PC-9 (cell line): ENCODE measurements around the gene SEMA5A. TPM values are rescaled to one million over a fixed set of nuclear protein-coding genes. Genes with fewer than 3 reads are reported as not detected.

Experiments
- BruUV-seq: library from RNA; stranded (reverse); fragments of 400-500 nt; replicated peaks from 2 replicates; lab custom pipeline; 2021; lab: Mats Ljungman, UMichigan
- CTCF ChIA-PET: fragments of 300-600 bp; sonication (Branson Sonifier 250); formaldehyde crosslinking; loops from one replicate; lab custom pipeline; 2022; ENCODE audit warnings: antibody characterized with exemption; lab: Charles Lee
- POLR2A ChIA-PET: fragments of 300-600 bp; sonication (Branson Sonifier 250); formaldehyde crosslinking; loops from one replicate; lab custom pipeline; 2022; ENCODE audit warnings: antibody characterized with exemption; ENCODE audit not compliant: unreplicated experiment; lab: Charles Lee
- DNase-seq, 2 experiments: peaks; one replicate each; pipeline versions ENCODE4 v3.0.0 to v3.0.0-alpha.2; 2015 to 2022; ENCODE audit warnings: mixed read lengths in 1 of 2
- H2AFZ ChIP-seq: fragments of 200-600 bp; sonication (generic); 2 replicates; pipeline ENCODE4 v1.8.1; 2017; ENCODE audit warnings: antibody characterized with exemption
- H3F3A ChIP-seq: fragments of 200-600 bp; sonication (generic); 2 replicates; pipeline ENCODE4 v1.8.1; 2017; ENCODE audit warnings: antibody characterized with exemption, mild to moderate bottlenecking, low read depth; ENCODE audit not compliant: insufficient read depth
- H3K27ac ChIP-seq: fragments of 200-600 bp; sonication (generic); 2 replicates; pipeline ENCODE4 v1.6.1; 2016; ENCODE audit warnings: mixed run types
- H3K27me3 ChIP-seq: fragments of 200-600 bp; sonication (generic); 2 replicates; pipeline ENCODE4 v1.6.1; 2016; ENCODE audit warnings: low read depth, mixed run types; ENCODE audit not compliant: insufficient read depth
- H3K36me3 ChIP-seq: fragments of 200-600 bp; sonication (generic); 2 replicates; pipeline ENCODE4 v1.6.1; 2016; ENCODE audit warnings: low read depth, mixed run types
- H3K4me1 ChIP-seq: fragments of 200-600 bp; sonication (generic); replicated peaks from 2 replicates; pipeline ENCODE4 v1.6.1; 2016; ENCODE audit warnings: mixed run types; ENCODE audit not compliant: insufficient read depth
- H3K4me2 ChIP-seq: fragments of 200-600 bp; sonication (generic); 2 replicates; pipeline ENCODE4 v1.6.1; 2017; ENCODE audit warnings: mixed run types
- H3K4me3 ChIP-seq: fragments of 200-600 bp; sonication (generic); 2 replicates; pipeline ENCODE4 v1.6.1; 2016; ENCODE audit warnings: mixed run types
- H3K79me2 ChIP-seq: fragments of 200-600 bp; sonication (generic); 2 replicates; pipeline ENCODE4 v1.6.1; 2017; ENCODE audit warnings: low read depth, mixed run types
- H3K9me2 ChIP-seq: fragments of 200-600 bp; sonication (generic); 2 replicates; pipeline ENCODE4 v1.8.1; 2017; ENCODE audit warnings: mild to moderate bottlenecking; ENCODE audit not compliant: insufficient read depth
- H3K9me3 ChIP-seq: fragments of 200-600 bp; sonication (generic); 2 replicates; pipeline ENCODE4 v1.8.1; 2016; ENCODE audit warnings: low read depth; ENCODE audit not compliant: insufficient read depth
- H4K20me1 ChIP-seq: fragments of 200-600 bp; sonication (generic); 2 replicates; pipeline ENCODE4 v1.8.1; 2017; ENCODE audit not compliant: insufficient read depth
- CTCF ChIP-seq: fragments of 200-600 bp; sonication (generic); conservative IDR thresholded peaks from 2 replicates; pipeline ENCODE4 v1.6.1; 2017; ENCODE audit warnings: mixed run types, antibody characterized with exemption, mild to moderate bottlenecking, moderate library complexity
- EZH2 ChIP-seq: fragments of 200-600 bp; sonication (generic); IDR thresholded peaks from 2 replicates; pipeline ENCODE4 v1.8.0; 2017; ENCODE audit warnings: antibody characterized with exemption, low read depth
- intact Hi-C: fragments of 100-400 bp; cut with micrococcal nuclease; formaldehyde crosslinking; loops from one replicate; pipeline ENCODE4 v1.10.0; 2022; ENCODE audit not compliant: unreplicated experiment
- total RNA-seq: library from RNA; stranded (reverse); gene quantifications from 2 replicates; pipeline ENCODE4 v1.2.3, GENCODE V29; 2021

Gene SEMA5A
- total RNA-seq, 1 experiment from 2014 or later = not detected

- Histone ChIP-seq H3K4me2 (no peak overlapping the region), H3K79me2 (no peaks in the 10 kb centered on the region), H3K27ac (no peak overlapping the region), H3K36me3 (no peaks in the 10 kb centered on the region), H3K27me3 (no peaks in the 10 kb centered on the region), H3K4me3 (no peak overlapping the region), H3F3A (peaks cover 4% of the 10 kb centered on the region; the same call in 1 of the 2 replicates), H2AFZ (no peak overlapping the region), H3K9me3 (no peaks in the 10 kb centered on the region), H3K4me1 (peaks cover 19% of the 10 kb centered on the region), H3K9me2 (no peaks in the 10 kb centered on the region), H4K20me1 (no peaks in the 10 kb centered on the region)
- ChIA-PET POLR2A (no interaction called here), CTCF (no interaction called here)
- intact Hi-C loops = no loop called here
- TF ChIP-seq CTCF = no peak
- no peak for TF ChIP-seq EZH2
- no TSS peak for BruUV-seq
- no peak for DNase-seq
Measured at GRCh38 chr5:9057406-9058000, 488.4 kb downstream of the SEMA5A start.

GRCh38 chr5:9056046-9056445 lies 489.8 kb downstream of the SEMA5A start:
- Histone ChIP-seq H3F3A (peaks cover 4% of the 10 kb centered on the region; the same call in 1 of the 2 replicates), H3K9me3 (no peaks in the 10 kb centered on the region), H4K20me1 (no peaks in the 10 kb centered on the region), H3K36me3 (no peaks in the 10 kb centered on the region), H3K27me3 (no peaks in the 10 kb centered on the region), H3K79me2 (no peaks in the 10 kb centered on the region), H3K4me3 (no peak overlapping the region), H3K4me1 (peaks cover 19% of the 10 kb centered on the region), H2AFZ (no peak overlapping the region), H3K4me2 (no peak overlapping the region), H3K27ac (no peak overlapping the region), H3K9me2 (no peaks in the 10 kb centered on the region)
- ChIA-PET CTCF (no interaction called here), POLR2A (no interaction called here)
- intact Hi-C loops = no loop called here
- no TSS peak for BruUV-seq
- DNase-seq = no peak
- TF ChIP-seq EZH2 (no peak), CTCF (no peak)

DNA sequence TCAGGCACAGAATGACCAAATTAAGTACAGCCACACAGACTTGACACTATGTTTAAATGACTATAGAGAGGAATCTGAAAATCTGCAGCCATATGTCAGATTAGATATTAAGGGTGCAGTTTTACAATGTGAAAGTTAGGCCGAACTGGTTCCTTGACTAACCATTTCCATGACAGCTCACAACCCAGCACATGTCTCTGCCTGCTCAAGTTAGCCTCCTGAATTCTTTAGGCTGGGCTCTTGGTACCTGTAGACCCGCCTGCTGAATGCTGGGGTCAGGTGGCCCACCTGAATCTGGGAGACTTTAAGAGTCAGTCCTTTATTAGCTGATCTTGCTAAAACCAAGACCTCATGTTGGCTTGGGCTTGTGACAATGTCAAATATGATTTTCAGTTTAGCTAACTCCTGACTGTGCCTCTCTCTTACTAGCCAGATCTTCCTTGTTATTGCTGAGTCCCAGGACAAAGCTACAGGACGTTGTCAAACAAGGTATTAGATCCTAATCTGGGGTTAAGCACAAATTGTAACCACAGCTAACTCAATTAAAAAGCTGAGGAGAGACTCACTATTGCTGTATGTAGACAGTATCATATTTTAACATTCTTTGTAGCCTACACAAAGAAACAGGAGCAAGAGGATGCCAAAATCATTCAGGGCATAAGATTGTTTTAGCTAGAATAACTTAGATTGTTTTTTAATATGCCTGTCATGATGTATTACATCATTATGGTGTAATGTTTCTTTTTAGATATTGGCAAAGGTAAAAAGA lies 490.9 kb downstream of the SEMA5A start:
- no peak for TF ChIP-seq CTCF
- TF ChIP-seq EZH2 = no peak
- DNase-seq = no peak
- CTCF ChIA-PET = no interaction called here

More for the DNA sequence above, 490.9 kb downstream of the SEMA5A start:
- no TSS peak for BruUV-seq
- Histone ChIP-seq H3K36me3 (no peaks in the 10 kb centered on the region), H3K4me1 (peaks cover 13% of the 10 kb centered on the region), H3K4me2 (no peak overlapping the region), H3K4me3 (no peak overlapping the region), H3K27ac (no peak overlapping the region), H3F3A (peaks cover 4% of the 10 kb centered on the region; the same call in 1 of the 2 replicates), H3K9me3 (no peaks in the 10 kb centered on the region), H3K27me3 (no peaks in the 10 kb centered on the region), H2AFZ (no peak overlapping the region), H3K9me2 (no peaks in the 10 kb centered on the region), H4K20me1 (no peaks in the 10 kb centered on the region), H3K79me2 (no peaks in the 10 kb centered on the region)
- POLR2A ChIA-PET = no interaction called here
- intact Hi-C loops = no loop called here
